Anterior cingulate cortex (tissue), 58 donors: ENCODE data around the gene ZFYVE28.
"Not testable (repeated sequence)": the region's sequence is repeated elsewhere in the genome, so short reads cannot be mapped to it uniquely, and the experiment has no call there.

Experiments
- DNase-seq, 58 donors: peaks; one replicate each; lab custom pipeline; 2025; lab: John Stamatoyannopoulos, UW

Gene ZFYVE28

DNA sequence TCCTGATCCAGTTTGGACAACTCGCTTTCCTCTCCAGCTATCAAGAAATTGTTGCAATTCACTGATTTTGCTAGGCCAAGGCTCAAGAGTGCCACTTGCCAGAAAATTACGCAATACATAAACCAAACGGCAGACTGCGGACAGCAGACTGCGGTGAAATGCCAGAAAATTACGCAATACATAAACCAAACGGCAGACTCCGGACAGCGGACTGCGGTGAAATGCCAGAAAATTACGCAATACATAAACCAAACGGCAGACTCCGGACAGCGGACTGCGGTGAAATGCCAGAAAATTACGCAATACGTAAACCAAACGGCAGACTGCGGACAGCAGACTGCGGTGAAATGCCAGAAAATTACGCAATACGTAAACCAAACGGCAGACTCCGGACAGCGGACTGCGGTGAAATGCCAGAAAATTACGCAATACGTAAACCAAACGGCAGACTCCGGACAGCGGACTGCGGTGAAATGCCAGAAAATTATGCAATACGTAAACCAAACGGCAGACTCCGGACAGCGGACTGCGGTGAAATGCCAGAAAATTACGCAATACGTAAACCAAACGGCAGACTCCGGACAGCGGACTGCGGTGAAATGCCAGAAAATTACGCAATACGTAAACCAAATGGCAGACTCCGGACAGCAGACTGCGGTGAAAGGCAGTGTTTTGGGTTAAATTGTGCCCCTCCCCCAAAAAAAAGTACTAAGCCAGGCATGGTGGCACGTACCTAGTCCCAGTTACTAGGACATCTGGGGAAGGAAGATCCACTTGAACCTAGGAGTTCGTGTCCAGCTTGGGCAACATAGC is 11.7 kb upstream of the ZFYVE28 start:
- DNase-seq = not testable (repeated sequence)

DNA sequence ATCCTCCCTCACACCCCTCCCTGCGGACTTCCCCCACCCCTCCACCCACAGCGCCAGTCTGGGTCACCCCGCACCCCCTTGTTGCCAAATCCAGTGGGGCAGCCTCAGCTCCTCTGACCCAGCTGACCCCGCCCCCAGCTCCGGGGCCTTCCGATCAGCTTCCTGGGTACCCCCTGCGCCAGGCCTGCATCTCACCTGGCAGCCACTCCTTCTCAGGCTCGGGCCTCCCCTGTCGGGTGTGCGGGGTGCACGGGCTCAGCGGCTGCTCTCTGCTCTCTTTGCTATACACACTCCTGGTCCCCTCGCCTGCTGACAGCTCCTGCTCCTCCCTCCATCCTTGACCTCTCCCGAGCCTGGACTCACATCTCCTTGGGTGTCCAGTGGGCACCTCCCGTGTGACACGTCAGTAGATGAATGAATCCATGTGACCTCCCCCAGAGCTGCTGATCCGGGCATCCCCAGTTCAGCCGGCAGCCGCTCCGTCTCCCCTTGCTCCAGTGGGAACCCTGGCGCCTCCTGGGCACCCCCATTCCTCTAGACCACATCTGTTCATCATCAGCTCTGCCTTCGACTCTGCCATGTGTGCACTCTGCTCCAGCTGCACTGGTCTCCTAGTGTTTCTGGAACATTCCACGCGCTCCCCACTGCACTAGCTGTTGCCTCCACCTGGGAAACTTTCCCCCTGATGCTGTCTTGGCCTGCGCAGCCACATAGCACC is 10.2 kb upstream of the ZFYVE28 start:
- no peak for DNase-seq

GRCh38 chr4:2427383-2428334 is 9.2 kb upstream of the ZFYVE28 start:
- no peak for DNase-seq

DNA sequence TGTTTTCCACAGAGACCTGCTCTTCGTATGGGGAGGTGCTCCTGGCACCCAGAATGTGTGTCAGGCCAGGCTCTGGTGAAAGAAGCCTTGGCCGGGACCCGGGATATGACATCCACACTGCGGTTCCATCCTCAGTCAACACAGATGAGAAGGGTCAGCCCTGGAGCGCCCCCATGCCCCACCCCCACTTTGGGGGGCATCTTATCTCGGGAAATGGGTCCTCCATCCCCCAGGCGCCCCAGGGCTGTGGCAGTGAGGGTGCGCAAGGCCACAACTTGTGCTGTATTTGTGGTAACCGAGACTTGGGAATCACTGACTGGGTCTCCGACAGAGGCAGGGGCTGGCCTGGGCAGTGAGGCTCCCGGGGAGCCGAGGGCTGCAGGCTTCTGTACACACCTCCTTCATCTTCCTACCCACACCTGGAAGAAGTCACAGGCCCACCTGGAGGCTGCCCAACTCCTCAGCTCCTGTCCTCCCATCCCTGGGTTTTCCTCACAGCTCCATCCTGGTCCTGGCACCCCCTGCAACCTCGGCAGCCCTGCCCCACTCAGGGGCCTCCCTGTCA is 8.3 kb upstream of the ZFYVE28 start:
- no peak for DNase-seq

DNA sequence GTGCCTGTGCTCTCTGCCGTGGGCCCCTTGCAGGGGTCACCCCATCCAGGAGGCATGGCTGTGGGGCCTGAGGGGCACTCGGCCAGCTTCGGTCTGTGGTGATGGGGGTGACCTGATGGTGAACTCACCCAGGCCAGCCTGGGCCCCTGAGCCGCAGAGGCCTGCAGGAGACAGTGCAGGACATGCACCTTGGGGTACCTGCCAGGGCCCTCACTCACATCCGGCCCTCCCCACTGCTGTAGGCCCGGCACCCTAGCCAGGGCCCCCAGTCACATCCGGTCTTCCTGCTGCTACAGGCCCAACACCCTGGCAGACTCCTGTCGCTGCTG is 7.6 kb upstream of the ZFYVE28 start:
- no peak for DNase-seq

GRCh38 chr4:2425386-2426068 is 7.1 kb upstream of the ZFYVE28 start:
- no peak for DNase-seq

DNA sequence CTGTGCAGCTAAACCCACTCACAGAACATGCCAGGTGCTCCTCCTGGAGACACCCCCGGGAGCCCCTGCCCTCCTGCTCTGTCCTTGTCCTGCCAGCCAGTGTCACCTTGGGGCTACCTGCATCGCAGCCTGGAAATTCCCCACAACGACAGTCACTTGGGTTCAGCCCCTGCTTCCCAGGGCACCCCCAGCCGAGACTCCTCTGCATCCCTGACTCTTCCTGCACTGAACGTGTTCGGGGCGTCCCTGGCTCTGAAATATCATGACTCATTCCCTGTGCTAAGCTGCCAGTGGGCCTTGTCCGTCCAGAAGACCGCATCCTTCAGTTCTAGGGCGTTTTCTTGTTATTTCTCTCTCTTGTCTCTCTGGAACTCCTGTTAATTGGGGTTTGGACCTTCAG is 6.1 kb upstream of the ZFYVE28 start:
- no peak for DNase-seq

DNA sequence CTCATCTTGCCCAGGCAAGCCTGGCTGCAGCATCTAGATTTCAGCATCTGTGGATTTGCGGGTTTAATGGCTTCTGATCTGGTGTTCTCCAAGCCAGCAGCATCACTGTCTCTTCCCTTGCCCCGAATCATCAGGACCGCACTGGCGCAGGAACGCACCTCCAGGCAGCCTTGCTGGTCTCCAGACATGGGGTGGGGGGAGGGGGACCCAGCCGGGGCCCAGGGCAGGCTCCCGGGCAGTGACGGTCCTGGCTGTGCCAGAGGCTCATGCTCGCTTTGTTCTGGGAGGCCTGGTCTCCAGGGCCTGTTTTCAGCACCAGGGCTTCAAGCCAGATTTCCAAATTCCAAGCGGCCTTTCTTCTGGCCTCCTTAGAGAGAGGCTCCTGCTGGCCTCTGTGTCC is 5.2 kb upstream of the ZFYVE28 start:
- DNase-seq = no peak

DNA sequence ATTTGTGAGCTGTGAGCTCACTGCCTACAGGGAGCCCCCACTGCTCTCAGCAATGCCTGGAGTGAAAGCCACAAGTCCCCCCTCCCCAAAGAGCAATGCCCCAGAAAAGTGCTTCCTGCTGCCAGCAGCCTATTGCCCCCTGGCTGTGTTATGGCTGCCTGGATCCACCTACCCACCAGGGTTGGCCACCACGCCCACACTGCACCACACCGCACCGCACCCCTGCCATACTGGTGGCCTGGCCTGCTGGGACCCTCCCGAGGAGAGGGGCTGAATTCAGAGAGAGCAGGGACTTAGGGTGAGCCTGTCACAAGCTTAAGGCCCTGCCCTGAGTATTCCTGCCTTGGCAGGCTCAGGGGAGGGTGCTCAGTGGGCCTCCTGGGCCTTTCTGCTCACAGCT is 4.6 kb upstream of the ZFYVE28 start:
- DNase-seq = no peak

DNA sequence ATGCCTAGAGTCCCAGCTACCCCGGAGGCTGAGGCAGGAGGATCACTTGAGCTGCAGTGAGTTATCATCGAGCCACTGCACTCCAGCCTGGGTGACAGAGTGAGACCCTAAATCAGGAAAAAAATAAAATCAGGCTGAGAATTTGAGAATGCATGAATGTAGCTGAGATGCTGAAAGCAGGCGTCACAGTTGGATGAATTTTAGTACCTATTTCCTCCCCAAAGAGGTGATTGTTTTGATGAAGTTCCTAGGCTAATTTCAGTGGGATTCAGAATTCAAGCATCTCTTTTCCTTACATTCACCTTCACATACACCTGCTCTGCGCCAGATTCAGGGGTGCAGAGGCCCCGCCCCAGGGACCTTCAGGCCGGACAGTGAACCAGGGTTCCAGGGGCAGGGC is 3.5 kb upstream of the ZFYVE28 start:
- no peak for DNase-seq

- DNase-seq = no peak
These were observed 1.4 kb upstream of the ZFYVE28 start for GRCh38 chr4:2419814-2420213.

GRCh38 chr4:2418650-2419571 is 466 bp upstream of the ZFYVE28 start, which contains the start of gene CFAP99:
CFAP99 (plus strand) TSS chr4:2418955.
- peak; percentile 35 to 97 (median 94) for DNase-seq

DNA sequence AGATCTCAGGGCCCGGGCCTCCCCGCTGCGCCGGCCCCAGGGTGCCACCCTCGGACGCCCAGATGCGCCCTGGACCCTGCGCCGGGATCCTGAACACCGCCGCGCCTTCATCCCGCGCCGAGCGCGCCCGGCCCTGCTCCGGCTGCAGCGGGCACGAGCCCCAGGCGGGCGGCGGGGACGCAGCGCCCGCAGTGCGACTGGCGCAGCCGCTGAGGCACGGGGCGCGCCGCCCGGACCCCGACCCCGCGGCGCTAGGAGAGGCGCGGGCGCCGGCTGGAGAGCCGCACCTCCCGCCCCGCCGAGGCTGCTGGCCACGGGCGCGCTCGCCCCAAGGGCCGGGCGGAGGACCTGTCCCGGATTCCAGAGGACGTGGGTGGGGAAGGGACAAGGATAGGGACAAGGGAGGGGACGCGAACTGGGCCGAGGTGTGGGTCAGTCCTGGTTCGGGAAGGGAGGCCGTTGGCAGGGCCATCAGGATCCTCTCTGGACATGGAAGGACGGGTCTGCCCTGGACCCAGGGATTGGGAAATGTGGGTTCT is 1.1 kb downstream of the ZFYVE28 start:
- no peak for DNase-seq

GRCh38 chr4:2416564-2417225 is 1.8 kb downstream of the ZFYVE28 start:
- DNase-seq = peak in 7 of 58 donors; percentile 4 to 52 (median 41)

DNA sequence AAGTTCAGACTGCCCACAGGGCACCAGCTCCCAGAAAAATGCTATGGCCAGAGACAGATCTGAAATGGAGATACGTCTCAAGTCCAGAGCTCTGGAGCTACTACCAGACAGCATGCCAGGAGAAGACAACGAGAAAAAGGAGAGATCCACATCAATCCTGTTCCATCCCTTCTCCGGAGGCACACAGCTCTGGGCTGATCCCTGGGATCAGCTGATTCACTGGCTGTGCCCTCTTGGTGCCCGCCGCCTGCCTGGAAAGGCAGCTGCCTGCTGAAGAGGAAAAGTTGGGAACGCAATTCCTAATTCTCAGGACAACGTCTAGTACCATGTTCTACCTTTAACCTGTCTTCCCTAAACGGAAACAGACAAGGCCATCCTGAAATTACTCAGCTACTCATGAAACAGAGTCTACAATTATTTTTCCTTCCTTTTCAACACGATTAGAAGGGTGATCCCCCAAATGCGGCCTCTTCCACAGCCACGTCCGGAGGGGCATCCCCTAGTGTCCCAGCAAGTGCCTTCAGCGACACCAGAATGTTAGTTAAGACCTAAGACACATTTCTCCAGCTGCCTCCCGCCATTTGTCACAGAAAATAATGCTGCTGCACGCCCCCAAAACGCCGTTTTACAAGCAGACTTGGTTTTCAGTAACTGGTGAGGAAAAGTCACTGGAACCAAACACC is 2.4 kb downstream of the ZFYVE28 start:
- DNase-seq = no peak

DNA sequence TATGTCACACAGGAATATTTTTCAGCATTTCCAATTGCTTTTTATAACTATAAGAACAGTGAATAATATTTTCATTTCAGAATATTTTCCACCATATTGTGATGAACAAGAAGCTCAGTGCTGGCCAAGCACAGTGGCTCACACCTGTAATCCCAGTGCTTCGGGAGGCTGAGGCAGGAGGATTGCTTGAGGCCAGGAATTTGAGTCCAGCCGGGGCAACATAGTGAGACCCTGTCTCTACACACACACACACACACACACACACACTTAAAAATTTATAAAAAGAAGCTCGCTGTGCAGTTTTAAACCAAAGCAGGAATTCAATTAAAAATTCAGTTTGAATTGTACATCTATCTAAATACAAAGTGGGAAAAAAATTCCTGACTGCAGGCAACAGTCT is 3.2 kb downstream of the ZFYVE28 start:
- DNase-seq = no peak

DNA sequence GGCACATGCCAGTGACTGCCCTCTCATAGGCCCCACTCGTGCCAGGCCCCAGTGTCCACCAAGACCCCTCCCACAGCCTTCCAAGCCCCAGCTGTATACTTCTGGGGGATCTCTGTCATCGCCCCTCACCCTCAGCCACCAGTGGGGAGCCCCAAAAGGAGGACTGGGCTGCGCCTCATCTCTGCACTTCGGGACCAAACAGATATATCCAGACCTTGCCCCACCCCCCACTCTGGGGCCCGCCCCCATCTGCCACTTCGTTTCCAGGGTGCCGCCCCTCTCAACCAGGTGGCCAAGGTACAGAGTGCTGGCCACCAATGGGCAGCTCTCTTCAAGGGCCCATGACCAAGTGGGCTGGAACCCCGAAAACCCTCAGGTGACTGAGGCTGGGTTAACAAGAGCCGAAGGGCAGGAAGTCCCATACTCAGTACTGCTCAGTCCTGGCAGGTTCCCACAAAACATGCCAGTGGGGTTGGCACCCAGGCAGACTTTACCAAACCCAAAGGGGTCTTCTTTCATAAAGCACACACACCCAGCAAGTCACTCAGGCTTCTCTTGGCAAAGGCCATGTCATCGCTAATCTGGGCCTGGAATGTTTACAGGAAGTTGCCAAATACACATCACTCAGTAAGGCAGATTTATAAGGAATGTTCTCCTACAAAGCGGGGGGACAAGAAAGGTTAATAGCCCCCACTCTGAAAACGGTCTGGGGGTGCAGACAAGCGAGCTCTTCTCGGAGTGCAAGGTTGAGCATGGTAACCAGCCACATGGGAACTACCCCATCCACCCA is 4.4 kb downstream of the ZFYVE28 start:
- DNase-seq = no peak
